Measurements from ENCODE around the gene MAST1. TPM values are rescaled to one million over a fixed set of nuclear protein-coding genes. Genes with fewer than 3 reads are reported as not detected.
"Not testable (repeated sequence)": the region's sequence is repeated elsewhere in the genome, so short reads cannot be mapped to it uniquely, and the experiment has no call there.

The MAST1 gene
- total RNA-seq, 2 donors from 2014 or later, result 0.42 to 1.4 TPM

DNA sequence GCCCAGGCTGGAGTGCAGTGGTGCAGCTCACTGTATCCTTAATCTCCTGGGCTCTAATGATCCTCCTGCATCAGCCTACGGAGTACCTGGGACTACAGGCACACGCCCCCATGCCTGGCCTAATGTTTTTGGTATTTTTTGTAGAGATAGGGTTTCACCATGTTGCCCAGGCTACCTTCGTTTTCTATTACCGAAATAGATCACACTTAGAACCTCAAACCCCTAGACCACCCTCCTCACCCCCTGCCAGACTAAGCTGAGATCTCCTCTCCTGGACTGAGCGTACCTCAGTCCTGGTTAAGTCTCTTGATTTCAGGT, 48.3 kb downstream of the MAST1 start:
- no peak overlapping the region for H3K9ac ChIP-seq (ENCODE audit: low read depth in 2 of 2, low read length in 2 of 2)
- no peak overlapping the region for H3K27ac ChIP-seq
- peaks cover under 1% of the 10 kb centered on the region for H3K4me1 ChIP-seq
- no peaks in the 10 kb centered on the region for H3K36me3 ChIP-seq
- H3K4me3 ChIP-seq, result no peak overlapping the region
- TF ChIP-seq, protein P1, sequence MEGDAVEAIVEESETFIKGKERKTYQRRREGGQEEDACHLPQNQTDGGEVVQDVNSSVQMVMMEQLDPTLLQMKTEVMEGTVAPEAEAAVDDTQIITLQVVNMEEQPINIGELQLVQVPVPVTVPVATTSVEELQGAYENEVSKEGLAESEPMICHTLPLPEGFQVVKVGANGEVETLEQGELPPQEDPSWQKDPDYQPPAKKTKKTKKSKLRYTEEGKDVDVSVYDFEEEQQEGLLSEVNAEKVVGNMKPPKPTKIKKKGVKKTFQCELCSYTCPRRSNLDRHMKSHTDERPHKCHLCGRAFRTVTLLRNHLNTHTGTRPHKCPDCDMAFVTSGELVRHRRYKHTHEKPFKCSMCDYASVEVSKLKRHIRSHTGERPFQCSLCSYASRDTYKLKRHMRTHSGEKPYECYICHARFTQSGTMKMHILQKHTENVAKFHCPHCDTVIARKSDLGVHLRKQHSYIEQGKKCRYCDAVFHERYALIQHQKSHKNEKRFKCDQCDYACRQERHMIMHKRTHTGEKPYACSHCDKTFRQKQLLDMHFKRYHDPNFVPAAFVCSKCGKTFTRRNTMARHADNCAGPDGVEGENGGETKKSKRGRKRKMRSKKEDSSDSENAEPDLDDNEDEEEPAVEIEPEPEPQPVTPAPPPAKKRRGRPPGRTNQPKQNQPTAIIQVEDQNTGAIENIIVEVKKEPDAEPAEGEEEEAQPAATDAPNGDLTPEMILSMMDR (IDR thresholded peaks at IDR 0.05), result no peak
- DNase-seq, result no peak
- no peaks in the 10 kb centered on the region for H3K27me3 ChIP-seq
- intact Hi-C loops (cut with DNase I), result loop anchor here (5.0 kb wide), 1 partner anchor 76 kb away; no protein-coding TSS in a partner anchor
- H3K9me3 ChIP-seq, result no peaks in the 10 kb centered on the region

DNA sequence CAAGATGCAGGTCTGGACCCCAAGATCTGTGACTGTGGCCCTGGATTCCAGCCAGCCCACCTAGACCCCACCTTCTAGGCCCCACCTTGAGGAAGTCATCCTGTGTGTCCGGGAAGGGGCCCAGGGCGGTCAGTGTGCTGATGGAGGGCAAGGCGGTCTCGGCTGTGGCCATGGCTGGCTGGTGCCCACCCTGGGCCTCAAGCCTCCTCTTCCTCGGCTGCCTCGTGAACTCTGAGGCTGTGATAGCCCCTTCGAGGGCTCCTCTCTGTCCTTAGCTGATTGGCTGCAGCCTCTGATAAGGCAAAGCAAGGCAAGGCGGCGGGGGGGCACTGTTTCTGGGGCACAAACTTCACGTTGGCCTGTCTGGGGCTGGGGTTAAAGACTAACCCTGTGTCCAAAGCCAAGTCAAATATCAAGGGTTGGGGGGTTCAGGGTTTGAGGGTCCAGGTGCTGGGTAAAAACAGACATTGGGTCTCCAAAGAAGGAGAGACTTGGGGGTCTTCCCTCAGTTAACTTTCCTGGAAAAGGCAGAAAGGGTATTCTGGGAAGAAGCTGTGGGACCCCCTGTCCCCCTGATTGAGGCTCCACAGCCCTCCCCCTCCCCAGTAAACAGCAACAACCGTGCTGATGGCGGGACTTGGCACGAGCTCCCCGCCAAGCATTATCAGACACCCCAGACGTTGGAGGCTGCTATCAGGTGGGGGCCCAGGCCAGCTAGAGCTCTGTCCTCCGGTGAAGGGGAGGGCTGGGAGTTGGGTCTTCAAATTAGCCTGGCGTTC, 48.8 kb downstream of the MAST1 start, which contains the start of gene KLF1:
Gene KLF1 (minus strand): TSS at position 233 of the 779 bp plus-strand sequence. CDS start 61 bp downstream, at position 172.
- intact Hi-C loops (cut with DNase I), result loop anchor here (5.0 kb wide), 1 partner anchor 75 kb away; no protein-coding TSS in a partner anchor
- TF ChIP-seq, protein P1 (IDR thresholded peaks at IDR 0.05), result no peak
- DNase-seq, result no peak

DNA sequence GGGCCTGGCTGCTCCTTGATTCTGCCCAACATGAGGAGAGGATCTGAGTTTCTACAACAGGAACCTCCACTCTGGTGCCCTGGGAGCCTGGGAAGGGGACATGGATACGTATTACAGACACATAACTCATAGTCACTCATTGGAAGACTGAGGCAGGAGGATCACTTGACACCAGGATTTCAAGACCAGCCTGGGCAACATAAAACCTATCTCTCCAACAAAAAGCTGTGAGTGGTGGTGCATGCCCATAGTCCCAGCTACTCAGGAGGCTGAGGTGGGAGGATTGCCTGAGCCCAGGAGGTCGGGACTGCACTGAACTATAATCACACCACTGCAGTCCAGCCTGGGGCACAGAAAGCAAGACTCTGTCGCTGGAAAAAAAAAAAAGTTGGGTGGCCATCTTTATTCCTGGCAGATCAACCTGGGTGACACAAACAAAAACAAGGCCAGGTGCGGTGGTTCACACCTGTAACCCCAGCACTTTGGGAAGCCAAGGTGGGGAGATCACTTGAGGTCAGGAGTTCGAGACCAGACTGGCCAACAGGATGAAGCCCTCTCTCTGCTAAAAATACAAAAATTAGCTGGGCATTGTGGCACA, 49.8 kb downstream of the MAST1 start:
- no peaks in the 10 kb centered on the region for H3K36me3 ChIP-seq
- DNase-seq, result no peak
- H3K9ac ChIP-seq (ENCODE audit: low read depth in 2 of 2, low read length in 2 of 2), result no peak overlapping the region
- TF ChIP-seq, protein P1 (IDR thresholded peaks at IDR 0.05), result no peak
- H3K9me3 ChIP-seq, result no peaks in the 10 kb centered on the region
- no peaks in the 10 kb centered on the region for H3K27me3 ChIP-seq
- H3K27ac ChIP-seq, result no peak overlapping the region
- peaks cover 6% of the 10 kb centered on the region for H3K4me1 ChIP-seq
- H3K4me3 ChIP-seq, result no peak overlapping the region
- intact Hi-C loops (cut with DNase I), result loop anchor here (5.0 kb wide), 1 partner anchor 74 kb away; no protein-coding TSS in a partner anchor

More for the DNA sequence above, 48.8 kb downstream of the MAST1 start, which contains the start of gene KLF1:
- Histone ChIP-seq H3K36me3 (no peaks in the 10 kb centered on the region), H3K27me3 (no peaks in the 10 kb centered on the region), H3K4me3 (peak within 1 kb of the TSS; percentile 50), H3K27ac (no peak within 1 kb of the TSS), H3K9ac (ENCODE audit: low read depth in 2 of 2, low read length in 2 of 2) (peak within 1 kb of the TSS; percentile 14 to 66), H3K9me3 (no peaks in the 10 kb centered on the region), H3K4me1 (peaks cover 6% of the 10 kb centered on the region)

DNA sequence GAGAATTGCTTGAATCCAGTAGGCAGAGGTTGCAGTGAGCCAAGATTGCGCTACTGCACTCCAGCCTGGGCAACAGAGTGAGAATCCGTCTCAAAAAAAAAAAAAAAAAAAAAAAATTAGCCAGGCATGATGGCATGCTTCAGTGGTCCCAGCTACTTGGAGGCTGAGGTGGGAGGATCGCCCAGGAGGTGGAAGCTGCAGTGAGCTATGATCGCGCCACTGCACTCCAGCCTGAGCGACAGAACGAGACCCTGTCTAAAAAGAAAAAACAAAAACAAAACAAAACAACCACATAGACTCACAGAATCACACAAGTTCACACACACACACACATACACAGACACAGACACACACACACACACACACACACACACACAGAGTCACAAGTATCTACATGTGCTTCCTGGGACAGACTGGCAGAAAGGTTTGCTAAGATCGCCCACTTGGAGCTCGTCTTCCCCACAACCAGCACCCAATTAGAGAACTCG, 52.0 kb downstream of the MAST1 start:
- not testable (repeated sequence) for H3K9me3 ChIP-seq, H3K4me1 ChIP-seq

DNA sequence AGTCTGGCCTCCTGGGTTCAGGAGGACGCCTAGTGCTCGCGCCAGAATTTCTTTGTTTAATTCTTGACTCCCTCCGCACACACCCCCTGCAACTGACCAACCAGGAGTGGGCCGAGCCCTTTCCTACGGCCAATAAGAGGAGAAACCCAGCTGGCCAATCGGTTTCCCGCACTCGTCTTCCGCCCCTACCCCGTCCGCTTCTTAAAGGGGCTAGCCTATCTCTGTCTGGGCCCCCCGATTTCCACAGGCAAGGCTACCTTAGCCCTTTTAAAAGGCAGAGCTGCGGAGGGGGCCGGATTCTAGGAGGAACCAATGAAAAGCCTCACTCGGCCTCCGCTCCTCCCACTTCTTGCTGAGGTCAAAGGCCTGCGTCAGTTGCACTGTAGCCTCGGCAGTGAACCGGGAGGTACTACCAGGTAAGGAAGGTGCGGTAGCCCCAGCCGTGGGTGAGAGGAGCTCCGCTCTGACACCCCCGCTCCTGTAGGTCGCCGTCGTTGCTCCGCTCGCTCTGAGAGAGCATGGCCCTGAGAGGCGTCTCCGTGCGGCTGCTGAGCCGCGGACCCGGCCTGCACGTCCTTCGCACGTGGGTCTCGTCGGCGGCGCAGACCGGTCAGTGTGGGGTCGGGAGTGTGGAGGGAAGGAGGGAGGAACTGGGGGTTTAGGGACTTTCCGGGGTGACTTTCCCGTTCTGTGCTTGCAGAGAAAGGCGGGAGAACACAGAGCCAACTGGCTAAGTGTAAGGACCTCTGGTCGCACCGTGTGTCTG, 52.7 kb downstream of the MAST1 start, which contains the start of gene GCDH:
Gene GCDH (plus strand): TSS at position 374 of the 766 bp plus-strand sequence. CDS start 145 bp downstream, at position 519.
- no peak within 1 kb of the TSS for H3K27ac ChIP-seq
- no peaks in the 10 kb centered on the region for H3K27me3 ChIP-seq
- intact Hi-C loops (cut with DNase I), result no loop called here
- peaks cover 6% of the 10 kb centered on the region for H3K4me1 ChIP-seq
- no peaks in the 10 kb centered on the region for H3K9me3 ChIP-seq
- H3K4me3 ChIP-seq, result peak within 1 kb of the TSS; percentile 93
- TF ChIP-seq, protein P1 (IDR thresholded peaks at IDR 0.05), result no peak
- H3K9ac ChIP-seq (ENCODE audit: low read depth in 2 of 2, low read length in 2 of 2), result peak within 1 kb of the TSS; percentile 77 to 79
- peak; percentile 98 for DNase-seq
- no peaks in the 10 kb centered on the region for H3K36me3 ChIP-seq

More for the DNA sequence above, 52.0 kb downstream of the MAST1 start:
- H3K4me3 ChIP-seq; intact Hi-C loops (cut with DNase I); DNase-seq; H3K27ac ChIP-seq; H3K27me3 ChIP-seq; H3K36me3 ChIP-seq: not testable (repeated sequence)
- peak overlapping the region; percentile 7 to 79 for H3K9ac ChIP-seq (ENCODE audit: low read depth in 2 of 2, low read length in 2 of 2)
